HPDE6-E6E7 (cell line): ENCODE measurements around the gene CHMP1A.
"Not testable (repeated sequence)": the region's sequence is repeated elsewhere in the genome, so short reads cannot be mapped to it uniquely, and the experiment has no call there.

Experiments used
- DNase-seq: peaks from one replicate; pipeline ENCODE4 v3.0.0; 2011; ENCODE audit warnings: missing footprints; ENCODE audit errors: extremely low spot score

CHMP1A gene

GRCh38 chr16:89658221-89658879, 842 bp upstream of the CHMP1A start:
- DNase-seq = no peak

GRCh38 chr16:89656435-89657121, 930 bp downstream of the CHMP1A start:
- DNase-seq = no peak

- no peak for DNase-seq
These were observed 2.4 kb downstream of the CHMP1A start for GRCh38 chr16:89655062-89655643.

- no peak for DNase-seq
These were observed 3.7 kb downstream of the CHMP1A start for GRCh38 chr16:89653656-89654295.

GRCh38 chr16:89651584-89651983, 5.9 kb downstream of the CHMP1A start:
- DNase-seq = no peak

GRCh38 chr16:89646906-89647305, 10.6 kb downstream of the CHMP1A start:
- peak; percentile 41 for DNase-seq

GRCh38 chr16:89646270-89646669, 11.2 kb downstream of the CHMP1A start:
- DNase-seq = no peak

GRCh38 chr16:89645122-89645521, 12.4 kb downstream of the CHMP1A start:
- no peak for DNase-seq

- DNase-seq = no peak
These were observed 13.7 kb downstream of the CHMP1A start for GRCh38 chr16:89643769-89644300.

GRCh38 chr16:89642574-89642973, 14.9 kb downstream of the CHMP1A start:
- DNase-seq = no peak

GRCh38 chr16:89641458-89642119, 15.9 kb downstream of the CHMP1A start:
- no peak for DNase-seq

GRCh38 chr16:89639385-89639784, 18.1 kb downstream of the CHMP1A start:
- no peak for DNase-seq

- no peak for DNase-seq
These were observed 19.1 kb downstream of the CHMP1A start for GRCh38 chr16:89638455-89638854.

GRCh38 chr16:89637379-89637778, 20.1 kb downstream of the CHMP1A start:
- DNase-seq = no peak

- no peak for DNase-seq
These were observed 20.8 kb downstream of the CHMP1A start for GRCh38 chr16:89636663-89637062.

- DNase-seq = not testable (repeated sequence)
These were observed 22.8 kb downstream of the CHMP1A start for GRCh38 chr16:89634463-89635385.

GRCh38 chr16:89633064-89633631, 24.4 kb downstream of the CHMP1A start:
- DNase-seq = peak; percentile 89

GRCh38 chr16:89629827-89630610, 27.5 kb downstream of the CHMP1A start:
- no peak for DNase-seq
